Measurements from ENCODE around the gene ARRB1. TPM values are rescaled to one million over a fixed set of nuclear protein-coding genes. Genes with fewer than 3 reads are reported as not detected.
A peak's percentile ranks its signal among the peaks of the same experiment; 100 is the strongest.

Gene ARRB1
- polyA plus RNA-seq, 2 of the 4 experiments (the other 2 are of a cell fraction) = 6.8 to 14.3 TPM

DNA sequence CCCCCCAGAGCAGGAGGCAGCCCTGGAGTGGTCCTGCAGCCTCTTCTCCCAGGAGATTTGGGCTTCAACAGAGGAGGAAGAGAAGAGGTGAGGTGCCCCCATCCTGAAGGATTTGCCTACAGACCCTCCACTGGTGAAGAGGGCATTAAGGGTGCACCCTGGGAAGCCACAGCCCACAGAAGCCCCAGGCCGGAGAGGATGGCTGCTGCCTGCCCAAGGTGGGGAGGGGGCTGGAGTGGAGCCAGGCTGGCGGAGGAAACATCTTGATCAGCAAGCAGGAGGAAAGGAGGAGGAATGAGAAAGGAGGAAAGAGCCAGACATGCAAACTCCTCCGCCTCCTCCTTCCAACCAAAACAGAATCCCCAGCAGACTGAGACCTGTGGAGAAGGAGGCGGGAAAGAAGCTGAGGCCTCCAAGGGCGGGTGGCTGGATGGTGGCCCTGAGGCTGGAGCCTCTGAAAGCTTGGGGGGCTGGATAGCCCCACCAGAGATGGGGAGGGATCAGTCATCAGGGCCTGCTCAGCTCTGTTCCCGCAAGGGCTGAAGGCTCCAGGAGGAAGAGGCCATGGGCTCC lies 31.3 kb downstream of the ARRB1 start (continued):
- TF ChIP-seq NPAS2 (CRISPR knock-in tag; IDR thresholded peaks at IDR 0.05; ENCODE audit: borderline replicate concordance) (no peak), EHMT2 (IDR thresholded peaks at IDR 0.05; ENCODE audit: low read depth) (no peak)

DNA sequence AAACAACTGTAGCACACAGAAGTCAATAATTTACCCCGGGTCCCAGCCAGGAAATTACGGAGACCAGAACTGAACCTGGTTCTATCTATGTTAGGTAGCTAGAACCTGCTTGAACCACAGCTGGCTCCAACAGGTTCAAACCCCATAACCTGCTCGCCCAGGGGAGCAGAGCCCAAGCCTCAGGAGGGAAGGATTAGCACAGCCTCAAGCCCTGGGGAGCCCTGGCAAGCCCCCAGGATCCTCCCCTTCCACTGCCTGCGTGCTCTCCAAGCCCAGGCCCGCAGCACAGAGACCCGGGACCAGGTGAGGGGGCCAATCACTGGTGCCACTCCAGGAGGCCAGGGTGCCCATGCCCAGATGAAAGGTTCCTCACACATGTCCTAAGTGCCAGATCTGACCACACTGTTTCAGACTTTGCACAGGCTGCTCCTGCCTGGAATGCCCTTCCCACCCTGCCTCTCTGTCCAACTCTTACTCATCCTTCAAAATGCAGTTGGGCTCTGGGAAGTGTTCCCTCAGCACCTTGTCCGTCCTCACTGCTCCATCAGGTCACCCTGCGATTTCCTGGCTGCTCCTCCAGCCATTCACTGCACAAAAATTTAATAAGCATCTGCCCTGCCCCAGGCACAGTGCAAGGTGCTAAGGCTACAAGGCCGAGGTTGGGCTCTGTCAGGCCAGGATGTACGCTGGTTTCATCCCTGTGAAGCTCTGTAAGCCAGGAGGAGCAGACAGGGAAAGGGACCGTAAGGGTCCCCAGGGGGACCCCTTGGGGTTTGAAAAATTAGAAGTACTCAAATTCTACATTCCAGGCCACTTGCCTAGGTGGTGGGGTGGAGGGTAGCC lies 32.2 kb downstream of the ARRB1 start:
- H3K4me3 ChIP-seq = no peak overlapping the region
- 60% methylated on average over 11 of the region's 11 CpGs for WGBS (ENCODE audit: missing lambda C conversion rate)
- H3K9me3 ChIP-seq = no peaks in the 10 kb centered on the region
- ATAC-seq (peak; percentile 31 to 47; a peak in 4 of 6 replicates), FAIRE-seq (no peak), DNase-seq (ENCODE audit: low read depth in 1 of 2, low spot score in 1 of 2) (no peak)
- peaks cover 29% of the 10 kb centered on the region for H3K4me1 ChIP-seq
- TF ChIP-seq BHLHE40 (IDR thresholded peaks at IDR 0.05; ENCODE audit: low read depth, low read length) (no peak), JUNB (IDR thresholded peaks at IDR 0.05) (no peak)
- peak overlapping the region; percentile 9 for H3K4me2 ChIP-seq
- ChIA-PET CTCF (interaction anchor here (1.2 to 2.3 kb wide), 3 partner anchors 10 to 66 kb away, joined by 3 to 18 read pairs (median 4); no protein-coding TSS in a partner anchor), POLR2A (no interaction called here)
- peak overlapping the region in 1 of 2 experiments; percentile 25; a peak in 1 of 6 replicates for H3K27ac ChIP-seq

DNA sequence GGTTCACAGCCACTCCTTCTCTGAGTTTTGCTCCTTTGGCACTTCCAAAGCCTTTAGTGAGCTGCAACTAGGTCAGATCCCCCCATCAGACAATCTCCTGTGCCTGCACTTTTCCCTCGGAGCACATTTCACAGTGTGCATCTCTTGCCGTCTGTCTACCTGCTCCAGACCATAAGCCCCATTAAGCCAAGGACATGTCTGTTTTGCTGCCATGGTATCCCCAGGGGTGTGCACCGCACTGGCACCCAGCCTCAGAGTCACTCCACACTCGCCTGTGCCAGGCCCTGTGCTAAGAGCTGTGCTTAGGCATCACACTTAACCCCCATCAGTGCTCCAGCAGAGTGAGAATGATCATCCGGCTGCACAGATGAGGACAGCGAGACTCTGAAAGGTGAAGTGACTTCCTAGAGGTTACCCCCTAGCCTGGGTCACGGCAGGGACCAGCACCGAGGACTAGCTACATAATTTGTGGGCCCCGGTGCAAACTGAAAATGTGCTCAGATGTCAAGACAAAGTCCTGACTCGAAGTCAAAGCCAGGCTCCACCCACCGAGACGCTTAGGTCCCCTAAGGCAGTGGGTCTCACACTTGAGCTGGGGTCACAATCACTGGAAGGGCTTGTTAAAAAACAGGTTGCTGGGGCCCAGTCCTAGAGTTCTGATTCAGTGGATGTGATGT lies 33.9 kb downstream of the ARRB1 start:
- DNase-seq (ENCODE audit: low read depth in 1 of 2, low spot score in 1 of 2) = no peak
- no peak for ATAC-seq
- 79% methylated on average over 12 of the region's 12 CpGs for WGBS (ENCODE audit: missing lambda C conversion rate)

DNA sequence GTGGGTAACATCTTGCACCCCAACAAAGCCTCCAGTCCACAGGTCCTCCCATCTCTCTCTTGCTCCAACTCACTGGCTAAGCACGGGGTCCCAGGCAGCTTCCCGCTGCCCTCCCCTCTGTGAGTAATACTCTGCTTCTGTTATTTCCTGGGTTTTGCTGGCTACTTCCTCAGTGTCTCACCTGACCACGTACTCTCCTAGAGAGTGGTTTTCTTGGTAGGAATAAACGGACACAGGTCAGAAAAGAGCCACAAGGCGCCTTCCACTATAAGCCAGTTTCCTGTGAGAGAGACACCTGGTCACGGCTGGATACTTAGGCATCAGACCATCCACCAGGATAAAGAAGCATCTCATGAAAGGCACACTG lies 36.0 kb downstream of the ARRB1 start:
- ChIA-PET POLR2A (no interaction called here), CTCF (interaction anchor here (2.7 kb wide), 1 partner anchor 69 kb away, joined by 13 read pairs; no protein-coding TSS in a partner anchor)
- 84% methylated on average over 6 of the region's 6 CpGs for WGBS (ENCODE audit: missing lambda C conversion rate)
- Histone ChIP-seq H3K27ac (no peak overlapping the region), H3K4me3 (no peak overlapping the region), H3K4me1 (peaks cover 17% of the 10 kb centered on the region), H3K9me3 (no peaks in the 10 kb centered on the region), H3K4me2 (no peak overlapping the region)
- FAIRE-seq (no peak), ATAC-seq (no peak), DNase-seq (ENCODE audit: low read depth in 1 of 2, low spot score in 1 of 2) (no peak)
- TF ChIP-seq CEBPB (IDR thresholded peaks at IDR 0.05) (no peak), HOXB13 (CRISPR knock-in tag; IDR thresholded peaks at IDR 0.05; ENCODE audit: low read depth) (no peak), KDM1A (IDR thresholded peaks at IDR 0.05; ENCODE audit: low read depth) (no peak), HEYL (CRISPR knock-in tag; IDR thresholded peaks at IDR 0.05) (no peak), CBX2 (IDR thresholded peaks at IDR 0.05; ENCODE audit: borderline replicate concordance, low read depth) (no peak), SREBF2 (IDR thresholded peaks at IDR 0.05) (no peak), TFCP2L1 (CRISPR knock-in tag; IDR thresholded peaks at IDR 0.05) (no peak), NR3C1 (IDR thresholded peaks at IDR 0.05) (no peak)
- TF ChIP-seq, protein P1, sequence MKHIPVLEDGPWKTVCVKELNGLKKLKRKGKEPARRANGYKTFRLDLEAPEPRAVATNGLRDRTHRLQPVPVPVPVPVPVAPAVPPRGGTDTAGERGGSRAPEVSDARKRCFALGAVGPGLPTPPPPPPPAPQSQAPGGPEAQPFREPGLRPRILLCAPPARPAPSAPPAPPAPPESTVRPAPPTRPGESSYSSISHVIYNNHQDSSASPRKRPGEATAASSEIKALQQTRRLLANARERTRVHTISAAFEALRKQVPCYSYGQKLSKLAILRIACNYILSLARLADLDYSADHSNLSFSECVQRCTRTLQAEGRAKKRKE (CRISPR knock-in tag; IDR thresholded peaks at IDR 0.05; ENCODE audit: low read depth) = no peak
- TF ChIP-seq, protein P2, sequence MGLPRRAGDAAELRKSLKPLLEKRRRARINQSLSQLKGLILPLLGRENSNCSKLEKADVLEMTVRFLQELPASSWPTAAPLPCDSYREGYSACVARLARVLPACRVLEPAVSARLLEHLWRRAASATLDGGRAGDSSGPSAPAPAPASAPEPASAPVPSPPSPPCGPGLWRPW (IDR thresholded peaks at IDR 0.05) = no peak

More for the DNA sequence above, 33.9 kb downstream of the ARRB1 start:
- Histone ChIP-seq H3K4me3 (no peak overlapping the region), H3K4me2 (no peak overlapping the region), H3K27ac (no peak overlapping the region), H3K9me3 (no peaks in the 10 kb centered on the region), H3K4me1 (peaks cover 17% of the 10 kb centered on the region)
- no peak for FAIRE-seq
- TF ChIP-seq JUNB (IDR thresholded peaks at IDR 0.05) = no peak
- TF ChIP-seq, protein P3, sequence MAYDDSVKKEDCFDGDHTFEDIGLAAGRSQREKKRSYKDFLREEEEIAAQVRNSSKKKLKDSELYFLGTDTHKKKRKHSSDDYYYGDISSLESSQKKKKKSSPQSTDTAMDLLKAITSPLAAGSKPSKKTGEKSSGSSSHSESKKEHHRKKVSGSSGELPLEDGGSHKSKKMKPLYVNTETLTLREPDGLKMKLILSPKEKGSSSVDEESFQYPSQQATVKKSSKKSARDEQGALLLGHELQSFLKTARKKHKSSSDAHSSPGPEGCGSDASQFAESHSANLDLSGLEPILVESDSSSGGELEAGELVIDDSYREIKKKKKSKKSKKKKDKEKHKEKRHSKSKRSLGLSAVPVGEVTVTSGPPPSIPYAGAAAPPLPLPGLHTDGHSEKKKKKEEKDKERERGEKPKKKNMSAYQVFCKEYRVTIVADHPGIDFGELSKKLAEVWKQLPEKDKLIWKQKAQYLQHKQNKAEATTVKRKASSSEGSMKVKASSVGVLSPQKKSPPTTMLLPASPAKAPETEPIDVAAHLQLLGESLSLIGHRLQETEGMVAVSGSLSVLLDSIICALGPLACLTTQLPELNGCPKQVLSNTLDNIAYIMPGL (CRISPR knock-in tag; IDR thresholded peaks at IDR 0.05; ENCODE audit: borderline replicate concordance) = no peak
- TF ChIP-seq SREBF2 (IDR thresholded peaks at IDR 0.05) = no peak
- TF ChIP-seq, protein P4, sequence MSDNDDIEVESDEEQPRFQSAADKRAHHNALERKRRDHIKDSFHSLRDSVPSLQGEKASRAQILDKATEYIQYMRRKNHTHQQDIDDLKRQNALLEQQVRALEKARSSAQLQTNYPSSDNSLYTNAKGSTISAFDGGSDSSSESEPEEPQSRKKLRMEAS (IDR thresholded peaks at IDR 0.05) = no peak
- TF ChIP-seq POLR2AphosphoS2 (conservative IDR thresholded peaks at IDR 0.05; ENCODE audit: low read length) = no peak
- no peak for TF ChIP-seq EP300 (IDR thresholded peaks at IDR 0.05)
- TF ChIP-seq NR3C1 (IDR thresholded peaks at IDR 0.05) = no peak
- no peak for TF ChIP-seq FOSL2 (IDR thresholded peaks at IDR 0.05)
- TF ChIP-seq FOSL2 (CRISPR knock-in tag; IDR thresholded peaks at IDR 0.05) = no peak
- TF ChIP-seq HDAC2 (IDR thresholded peaks at IDR 0.05) = no peak
- TF ChIP-seq MAFK (IDR thresholded peaks at IDR 0.05; ENCODE audit: partially characterized antibody) = no peak
- no peak for TF ChIP-seq HOXB13 (CRISPR knock-in tag; IDR thresholded peaks at IDR 0.05; ENCODE audit: low read depth)
- no peak for TF ChIP-seq TP53 (CRISPR knock-in tag; IDR thresholded peaks at IDR 0.05)
- no peak for TF ChIP-seq NPAS2 (CRISPR knock-in tag; IDR thresholded peaks at IDR 0.05; ENCODE audit: borderline replicate concordance)
- no peak for TF ChIP-seq CBX8 (IDR thresholded peaks at IDR 0.05)
- TF ChIP-seq CBX2 (IDR thresholded peaks at IDR 0.05; ENCODE audit: borderline replicate concordance, low read depth) = no peak
- no peak for TF ChIP-seq HOXA7 (CRISPR knock-in tag; IDR thresholded peaks at IDR 0.05)
- no peak for TF ChIP-seq CEBPB (IDR thresholded peaks at IDR 0.05)
- TF ChIP-seq RNF2 (IDR thresholded peaks at IDR 0.05; ENCODE audit: borderline replicate concordance, low read depth) = no peak
- TF ChIP-seq GATA3 (IDR thresholded peaks at IDR 0.05; ENCODE audit: borderline replicate concordance) = no peak
- ChIA-PET POLR2A (no interaction called here), CTCF (interaction anchor here (0.6 to 2.3 kb wide), 3 partner anchors 11 to 59 kb away, joined by 3 to 18 read pairs (median 6); no protein-coding TSS in a partner anchor)

All from A549 (cell line).